ENCODE measurements around the gene DDOST. TPM values are rescaled to one million over a fixed set of nuclear protein-coding genes. Genes with fewer than 3 reads are reported as not detected.

DDOST gene
- total RNA-seq, 1 donor, result 183 TPM

GRCh38 chr1:20663365-20663764, 2.2 kb upstream of the DDOST start:
- DNase-seq (ENCODE audit: low read depth), result no peak
- no peak overlapping the region for H3K4me3 ChIP-seq (ENCODE audit: low read depth, low read length)
- no peak for TF ChIP-seq CTCF (IDR thresholded peaks at IDR 0.05; ENCODE audit: insufficient read depth, low read length)

- no peak for TF ChIP-seq CTCF (IDR thresholded peaks at IDR 0.05; ENCODE audit: insufficient read depth, low read length)
- H3K4me3 ChIP-seq (ENCODE audit: low read depth, low read length), result peak overlapping the region; percentile 96
- no peak for DNase-seq (ENCODE audit: low read depth)
Measured at GRCh38 chr1:20662110-20662475, 924 bp upstream of the DDOST start.

- peak overlapping the region; percentile 96 for H3K4me3 ChIP-seq (ENCODE audit: low read depth, low read length)
- peak; percentile 9 for DNase-seq (ENCODE audit: low read depth)
- TF ChIP-seq CTCF (IDR thresholded peaks at IDR 0.05; ENCODE audit: insufficient read depth, low read length), result no peak
Measured at GRCh38 chr1:20660847-20661206, 342 bp downstream of the DDOST start.

GRCh38 chr1:20660363-20660762, 806 bp downstream of the DDOST start:
- peak overlapping the region; percentile 96 for H3K4me3 ChIP-seq (ENCODE audit: low read depth, low read length)
- no peak for DNase-seq (ENCODE audit: low read depth)

GRCh38 chr1:20658166-20658915, 2.8 kb downstream of the DDOST start:
- no peak overlapping the region for H3K4me3 ChIP-seq (ENCODE audit: low read depth, low read length)
- no peak for TF ChIP-seq CTCF (IDR thresholded peaks at IDR 0.05; ENCODE audit: insufficient read depth, low read length)
- DNase-seq (ENCODE audit: low read depth), result no peak

More at GRCh38 chr1:20660363-20660762, 806 bp downstream of the DDOST start:
- no peak for TF ChIP-seq CTCF (IDR thresholded peaks at IDR 0.05; ENCODE audit: insufficient read depth, low read length)

GRCh38 chr1:20657024-20657423, 4.1 kb downstream of the DDOST start:
- H3K4me3 ChIP-seq (ENCODE audit: low read depth, low read length), result no peak overlapping the region
- DNase-seq (ENCODE audit: low read depth), result no peak
- TF ChIP-seq CTCF (IDR thresholded peaks at IDR 0.05; ENCODE audit: insufficient read depth, low read length), result no peak
